Gastrocnemius medialis (tissue), 4 donors: Measurements from ENCODE around the gene RING1.

ENCODE experiments used
- CTCF ChIP-seq, 5 experiments: fragments of 450-650 bp in 3 of 5; fragments of 200-600 bp in 2 of 5; sonication (generic) in 2 of 5; IDR thresholded peaks in 4 of 5; conservative IDR thresholded peaks in 1 of 5; 1 replicate in 4 of 5; 2 replicates in 1 of 5; pipeline ENCODE4 v1.5.1; 2016 to 2019; ENCODE audit warnings: antibody characterized with exemption in 5 of 5, mild to moderate bottlenecking in 3 of 5, moderate library complexity in 3 of 5
- POLR2A ChIP-seq, 2 donors: fragments of 450-650 bp; IDR thresholded peaks; one replicate each; pipeline ENCODE4 v1.6.1; 2017; ENCODE audit warnings: antibody characterized with exemption in 2 of 2, mild to moderate bottlenecking in 2 of 2, moderate library complexity in 2 of 2

DNA sequence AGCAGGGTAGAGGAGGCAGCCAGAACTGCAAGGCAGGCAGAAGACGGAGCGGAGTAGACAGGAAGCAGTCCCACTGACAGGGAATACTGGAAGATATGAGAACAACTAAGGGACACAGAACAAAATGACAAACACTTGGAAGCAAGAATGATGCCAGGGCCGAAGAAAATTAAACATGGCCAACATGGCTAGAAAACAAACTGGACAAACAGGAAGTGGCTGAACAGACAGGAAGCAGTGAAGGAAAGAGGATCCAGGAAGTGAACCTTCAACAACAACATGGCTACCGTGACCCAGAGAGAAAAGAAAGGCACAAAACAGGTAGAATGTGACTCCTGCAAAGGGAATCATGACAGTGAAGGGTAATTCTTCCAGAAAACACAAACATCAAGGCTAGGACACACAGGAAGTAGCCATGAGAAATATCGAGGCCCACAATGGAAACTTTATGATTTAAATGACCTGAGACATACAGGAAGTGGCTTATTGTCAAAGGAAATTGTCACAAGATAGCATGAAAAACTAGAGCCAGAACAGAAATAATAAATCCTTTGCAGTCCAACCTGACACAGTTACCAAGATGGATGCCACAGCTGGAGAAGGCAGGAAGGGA, 25.1 kb upstream of the RING1 start:
- TF ChIP-seq CTCF (IDR thresholded peaks at IDR 0.05 in 4 of 5, conservative IDR thresholded peaks at IDR 0.05 in 1 of 5) (no peak), POLR2A (IDR thresholded peaks at IDR 0.05) (no peak)
